LNCaP clone FGC (cell line): Measurements from ENCODE around the gene MGAT5.

ENCODE experiments used
- DNase-seq: peaks from one replicate; pipeline ENCODE4 v3.0.0-alpha.2; 2011; ENCODE audit warnings: low read depth
- H3K4me3 ChIP-seq: 2 replicates; pipeline ENCODE4 v1.5.1; 2011; ENCODE audit warnings: mild to moderate bottlenecking, low read depth, low read length, control low read depth
- TF ChIP-seq, protein P1 (sequence below): IDR thresholded peaks from 2 replicates; pipeline ENCODE4 v1.5.1; 2012; ENCODE audit warnings: mild to moderate bottlenecking; ENCODE audit not compliant: control insufficient read depth, insufficient read depth; ENCODE audit errors: extremely low read depth

Gene MGAT5

DNA sequence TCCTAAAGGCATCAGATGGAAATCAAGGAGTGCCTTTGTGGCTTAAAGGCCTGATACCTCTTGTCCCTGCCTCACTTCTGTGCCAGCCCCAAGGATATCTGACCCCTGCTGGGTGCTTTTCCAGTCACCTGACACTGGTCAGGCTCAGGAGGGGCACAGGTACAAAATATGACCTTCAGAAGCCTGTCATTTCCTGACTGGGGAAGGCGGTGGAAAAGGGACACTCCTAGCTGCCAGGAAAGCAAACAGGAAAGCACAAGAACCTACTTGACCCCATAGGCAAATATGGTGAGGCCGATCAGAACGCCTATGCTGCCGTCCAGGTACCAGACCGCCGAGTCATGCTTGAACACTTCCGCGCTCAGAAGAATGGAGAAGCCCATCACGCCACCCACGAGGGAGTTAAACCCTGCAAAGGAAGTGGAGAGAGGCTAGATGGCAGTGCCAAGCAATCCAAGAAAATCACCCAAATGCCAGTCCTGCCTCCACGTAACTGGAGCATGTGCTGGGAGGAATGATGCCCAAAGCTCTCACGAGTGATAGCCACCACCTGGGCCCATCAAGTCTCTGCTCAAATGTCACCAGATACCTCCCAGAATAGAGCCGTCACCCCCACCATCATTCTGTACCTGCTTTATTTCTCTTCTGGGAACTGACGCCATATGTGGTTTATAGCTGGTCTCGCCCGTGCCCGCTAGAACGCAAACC is 204.0 kb downstream of the MGAT5 start:
- H3K4me3 ChIP-seq: no peak overlapping the region
- peak; percentile 86 for DNase-seq
- TF ChIP-seq, protein P1, sequence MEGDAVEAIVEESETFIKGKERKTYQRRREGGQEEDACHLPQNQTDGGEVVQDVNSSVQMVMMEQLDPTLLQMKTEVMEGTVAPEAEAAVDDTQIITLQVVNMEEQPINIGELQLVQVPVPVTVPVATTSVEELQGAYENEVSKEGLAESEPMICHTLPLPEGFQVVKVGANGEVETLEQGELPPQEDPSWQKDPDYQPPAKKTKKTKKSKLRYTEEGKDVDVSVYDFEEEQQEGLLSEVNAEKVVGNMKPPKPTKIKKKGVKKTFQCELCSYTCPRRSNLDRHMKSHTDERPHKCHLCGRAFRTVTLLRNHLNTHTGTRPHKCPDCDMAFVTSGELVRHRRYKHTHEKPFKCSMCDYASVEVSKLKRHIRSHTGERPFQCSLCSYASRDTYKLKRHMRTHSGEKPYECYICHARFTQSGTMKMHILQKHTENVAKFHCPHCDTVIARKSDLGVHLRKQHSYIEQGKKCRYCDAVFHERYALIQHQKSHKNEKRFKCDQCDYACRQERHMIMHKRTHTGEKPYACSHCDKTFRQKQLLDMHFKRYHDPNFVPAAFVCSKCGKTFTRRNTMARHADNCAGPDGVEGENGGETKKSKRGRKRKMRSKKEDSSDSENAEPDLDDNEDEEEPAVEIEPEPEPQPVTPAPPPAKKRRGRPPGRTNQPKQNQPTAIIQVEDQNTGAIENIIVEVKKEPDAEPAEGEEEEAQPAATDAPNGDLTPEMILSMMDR: no peak

- H3K4me3 ChIP-seq: no peak overlapping the region
- DNase-seq: no peak
- TF ChIP-seq, protein P1: no peak
Observed at GRCh38 chr2:134458473-134458853, 204.6 kb downstream of the MGAT5 start.

DNA sequence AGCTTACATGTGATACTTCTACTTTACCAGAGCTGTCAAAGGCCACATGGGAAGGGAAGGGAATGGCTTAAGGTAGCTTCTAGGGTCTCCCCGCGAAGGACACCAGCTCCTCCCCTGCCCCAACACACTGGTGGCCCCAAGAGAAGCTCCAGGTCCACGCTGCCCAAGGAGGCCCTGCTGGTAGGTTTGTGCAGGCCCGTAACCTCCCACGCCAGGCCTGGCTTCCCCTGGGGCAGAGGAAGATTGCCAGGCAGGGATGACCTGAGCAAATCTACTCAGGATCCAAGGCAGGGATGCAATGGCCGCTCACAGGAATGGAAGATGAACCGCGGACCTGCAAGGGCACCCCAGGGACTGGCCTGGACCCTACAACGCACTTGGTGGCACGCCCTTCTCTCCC is 205.1 kb downstream of the MGAT5 start:
- no peak for DNase-seq
- TF ChIP-seq, protein P1: no peak
- H3K4me3 ChIP-seq: no peak overlapping the region

DNA sequence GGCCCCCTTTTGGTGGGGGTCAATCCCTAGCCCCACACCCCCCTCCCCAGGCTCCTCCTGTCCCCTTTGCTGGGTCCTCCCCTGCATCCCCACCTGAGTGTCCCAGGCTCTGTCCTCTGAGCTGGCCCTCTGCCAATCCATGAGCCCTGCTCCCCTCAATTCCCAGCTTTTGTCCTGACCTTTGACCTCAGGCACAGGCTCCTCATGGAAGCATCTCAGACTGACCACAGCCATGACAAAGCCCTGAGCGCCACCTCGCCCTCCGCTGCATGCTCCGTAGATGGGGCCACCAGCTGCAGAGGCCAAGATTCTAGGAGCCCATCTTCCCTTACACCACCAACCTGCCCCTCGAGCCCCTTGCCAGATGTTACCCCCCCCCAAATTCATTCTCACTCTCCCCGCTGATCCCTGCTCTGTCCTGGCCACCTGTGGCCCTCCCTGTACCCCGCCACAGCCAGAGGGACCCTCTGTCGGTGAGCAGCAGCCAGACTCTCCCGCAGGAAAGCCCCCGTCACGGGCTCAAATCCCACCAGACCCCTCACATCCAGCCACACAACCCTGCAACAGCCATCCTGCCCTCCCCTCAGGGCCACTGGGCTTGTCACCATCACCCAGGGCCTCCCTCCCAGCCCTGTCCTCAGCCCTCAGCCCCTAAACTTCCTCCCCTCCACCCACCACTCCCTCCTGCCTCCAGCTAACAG is 206.0 kb downstream of the MGAT5 start:
- DNase-seq: no peak
- TF ChIP-seq, protein P1: no peak
- no peak overlapping the region for H3K4me3 ChIP-seq

- DNase-seq: peak; percentile 51
- TF ChIP-seq, protein P1: peak; percentile 84
- H3K4me3 ChIP-seq: no peak overlapping the region
Observed at GRCh38 chr2:134460583-134460998, 206.7 kb downstream of the MGAT5 start.

GRCh38 chr2:134461511-134461910 is 207.6 kb downstream of the MGAT5 start:
- no peak for DNase-seq

More at GRCh38 chr2:134461511-134461910, 207.6 kb downstream of the MGAT5 start:
- TF ChIP-seq, protein P1: no peak
- H3K4me3 ChIP-seq: no peak overlapping the region
